K562 (cell line): ENCODE data around the gene WWOX.

ENCODE experiments used
- CTCF ChIP-seq, 3 experiments: IDR thresholded peaks in 2 of 3; conservative IDR thresholded peaks in 1 of 3; 2 replicates each; pipeline ENCODE4 v1.5.1; 2011 to 2012; ENCODE audit warnings: low read length in 3 of 3, mild to moderate bottlenecking in 3 of 3, control low read depth in 2 of 3, improper control_type of control experiment in 1 of 3, inconsistent platforms in 1 of 3, low read depth in 1 of 3, mixed read lengths in 1 of 3, moderate library complexity in 1 of 3; ENCODE audit not compliant: insufficient read depth in 2 of 3
- MED1 ChIP-seq: sonication (generic); formaldehyde crosslinking; IDR thresholded peaks from 2 replicates; pipeline ENCODE4 v1.8.1; 2023; ENCODE audit warnings: missing genetic modification reagents, borderline replicate concordance
- TF ChIP-seq, protein P1 (sequence below): sonication (generic); formaldehyde crosslinking; IDR thresholded peaks from 2 replicates; pipeline ENCODE4 v1.5.0; 2020; ENCODE audit warnings: missing genetic modification reagents

GRCh38 chr16:78402833-78403232 is 303.4 kb downstream of the WWOX start:
- TF ChIP-seq MED1 (CRISPR knock-in tag) (no peak), CTCF (IDR thresholded peaks at IDR 0.05 in 2 of 3, conservative IDR thresholded peaks at IDR 0.05 in 1 of 3; ENCODE audit: insufficient read depth in 2 of 3, low read depth in 1 of 3, low read length in 3 of 3) (no peak)
- TF ChIP-seq, protein P1, sequence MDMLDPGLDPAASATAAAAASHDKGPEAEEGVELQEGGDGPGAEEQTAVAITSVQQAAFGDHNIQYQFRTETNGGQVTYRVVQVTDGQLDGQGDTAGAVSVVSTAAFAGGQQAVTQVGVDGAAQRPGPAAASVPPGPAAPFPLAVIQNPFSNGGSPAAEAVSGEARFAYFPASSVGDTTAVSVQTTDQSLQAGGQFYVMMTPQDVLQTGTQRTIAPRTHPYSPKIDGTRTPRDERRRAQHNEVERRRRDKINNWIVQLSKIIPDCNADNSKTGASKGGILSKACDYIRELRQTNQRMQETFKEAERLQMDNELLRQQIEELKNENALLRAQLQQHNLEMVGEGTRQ (CRISPR knock-in tag) = no peak
